Hepatocyte (in vitro differentiated cells): Measurements from ENCODE around the gene ARFRP1. TPM values are rescaled to one million over a fixed set of nuclear protein-coding genes. Genes with fewer than 3 reads are reported as not detected.

Experiments used
- DNase-seq: peaks from one replicate; pipeline ENCODE4 v3.0.0-alpha.2; 2016; ENCODE audit warnings: low spot score
- H2AFZ ChIP-seq: fragments of 200-600 bp; sonication (generic); 2 replicates; pipeline ENCODE4 v1.6.0; 2016; ENCODE audit warnings: antibody characterized with exemption, mild to moderate bottlenecking
- H3K27ac ChIP-seq: fragments of 200-600 bp; sonication (generic); 2 replicates; pipeline ENCODE4 v1.5.1; 2016; ENCODE audit warnings: mild to moderate bottlenecking
- H3K27me3 ChIP-seq: fragments of 200-600 bp; sonication (generic); 2 replicates; pipeline ENCODE4 v1.6.1; 2016
- H3K36me3 ChIP-seq: fragments of 200-600 bp; sonication (generic); replicated peaks from 2 replicates; pipeline ENCODE4 v1.5.1; 2016; ENCODE audit warnings: low read depth; ENCODE audit not compliant: insufficient read depth
- H3K4me1 ChIP-seq: fragments of 200-600 bp; sonication (generic); 2 replicates; pipeline ENCODE4 v1.5.1; 2016; ENCODE audit warnings: mild to moderate bottlenecking, moderate library complexity; ENCODE audit not compliant: insufficient read depth
- H3K4me2 ChIP-seq: fragments of 200-600 bp; sonication (generic); 2 replicates; pipeline ENCODE4 v1.6.0; 2016
- H3K4me3 ChIP-seq: fragments of 200-600 bp; sonication (generic); 2 replicates; pipeline ENCODE4 v1.5.1; 2016; ENCODE audit warnings: mild to moderate bottlenecking
- H3K79me2 ChIP-seq: fragments of 200-600 bp; sonication (generic); 2 replicates; pipeline ENCODE4 v1.6.0; 2017; ENCODE audit warnings: mild to moderate bottlenecking
- H3K9me2 ChIP-seq: fragments of 200-600 bp; sonication (generic); replicated peaks from 2 replicates; pipeline ENCODE4 v1.6.0; 2017; ENCODE audit warnings: mild to moderate bottlenecking; ENCODE audit not compliant: insufficient read depth
- H3K9me3 ChIP-seq: fragments of 200-600 bp; sonication (generic); 2 replicates; pipeline ENCODE4 v1.5.1; 2016; ENCODE audit warnings: low read depth, mild to moderate bottlenecking
- H4K20me1 ChIP-seq: fragments of 200-600 bp; sonication (generic); 2 replicates; pipeline ENCODE4 v1.6.0; 2016; ENCODE audit warnings: mild to moderate bottlenecking; ENCODE audit not compliant: insufficient read depth, poor library complexity, severe bottlenecking
- EZH2 ChIP-seq: fragments of 200-600 bp; sonication (generic); IDR thresholded peaks from 2 replicates; pipeline ENCODE4 v1.6.1; 2016; ENCODE audit warnings: antibody characterized with exemption, mild to moderate bottlenecking, borderline replicate concordance
- EZH2phosphoT487 ChIP-seq: fragments of 200-600 bp; sonication (generic); IDR thresholded peaks from one replicate; pipeline ENCODE4 v1.6.1; 2018; ENCODE audit warnings: antibody characterized with exemption, mild to moderate bottlenecking, low read depth, moderate library complexity; ENCODE audit not compliant: unreplicated experiment, severe bottlenecking
- WGBS: methylation state at CpG from one replicate; pipeline ENCODE4 v1.1.6; 2016; ENCODE audit warnings: low lambda C conversion rate; ENCODE audit errors: missing lambda C conversion rate; 5-methylcytosine and 5-hydroxymethylcytosine counted together
- polyA plus RNA-seq: library from polyadenylated mRNA; unstranded; fragments of >200 nt; fragmentation: Nextera tagmentation; extraction: Ambion mirVana; gene quantifications from 2 replicates; pipeline ENCODE4 v1.2.1, GENCODE V29; 2016
- total RNA-seq: library from RNA; depleted of rRNA; stranded (reverse); fragments of >200 nt; gene quantifications from 2 replicates; pipeline ENCODE4 v1.2.3, GENCODE V29; 2014
- TF ChIP-seq, protein P1 (sequence below): fragments of 200-600 bp; sonication (generic); IDR thresholded peaks from 2 replicates; pipeline ENCODE4 v1.5.1; 2016; ENCODE audit warnings: antibody characterized with exemption, mild to moderate bottlenecking; ENCODE audit not compliant: poor library complexity

Gene ARFRP1
- total and polyA plus RNA-seq, 2 experiments from 2014 or later = 31.5 to 38.0 TPM

DNA sequence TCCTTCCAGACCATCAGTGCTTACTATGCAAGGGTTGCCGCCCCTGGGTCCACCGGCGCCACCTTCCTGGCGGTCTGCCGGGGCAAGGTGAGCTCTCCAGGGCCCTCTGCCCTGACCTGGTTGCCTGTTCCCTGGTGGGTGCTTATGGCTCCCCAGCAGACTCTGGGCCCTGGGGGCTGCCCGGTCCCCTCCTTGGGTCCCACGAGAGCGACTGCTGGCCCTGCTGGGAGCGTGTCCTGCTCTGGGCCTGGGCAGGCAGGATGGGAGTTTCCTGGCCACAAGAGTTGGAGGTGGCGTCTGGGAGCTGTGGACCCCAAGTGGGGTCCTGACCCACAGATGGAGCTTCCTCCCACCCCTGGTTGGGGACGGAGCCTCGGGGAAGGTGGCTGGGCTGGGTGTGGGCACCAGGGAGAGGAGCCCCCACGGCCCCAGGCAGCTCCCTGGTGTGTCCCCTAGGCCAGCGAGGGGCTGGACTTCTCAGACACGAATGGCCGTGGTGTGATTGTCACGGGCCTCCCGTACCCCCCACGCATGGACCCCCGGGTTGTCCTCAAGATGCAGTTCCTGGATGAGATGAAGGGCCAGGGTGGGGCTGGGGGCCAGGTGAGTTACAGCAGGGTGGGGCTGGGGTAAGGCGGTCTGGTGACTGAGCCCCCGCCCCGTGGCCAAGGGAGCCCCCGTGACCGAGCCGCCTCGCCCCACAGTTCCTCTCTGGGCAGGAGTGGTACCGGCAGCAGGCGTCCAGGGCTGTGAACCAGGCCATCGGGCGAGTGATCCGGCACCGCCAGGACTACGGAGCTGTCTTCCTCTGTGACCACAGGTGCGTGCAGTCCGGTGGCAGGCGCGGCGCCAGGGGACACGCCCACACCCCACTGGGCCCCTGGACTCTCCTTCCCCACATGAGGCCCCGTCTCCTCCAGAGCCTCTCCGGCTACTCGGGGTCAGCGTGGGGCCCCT lies 18.5 kb downstream of the ARFRP1 start:
- H3K27ac ChIP-seq = no peak overlapping the region
- H3K4me2 ChIP-seq = no peak overlapping the region
- no peaks in the 10 kb centered on the region for H4K20me1 ChIP-seq
- H3K27me3 ChIP-seq = no peaks in the 10 kb centered on the region
- no peak overlapping the region for H2AFZ ChIP-seq
- TF ChIP-seq, protein P1, sequence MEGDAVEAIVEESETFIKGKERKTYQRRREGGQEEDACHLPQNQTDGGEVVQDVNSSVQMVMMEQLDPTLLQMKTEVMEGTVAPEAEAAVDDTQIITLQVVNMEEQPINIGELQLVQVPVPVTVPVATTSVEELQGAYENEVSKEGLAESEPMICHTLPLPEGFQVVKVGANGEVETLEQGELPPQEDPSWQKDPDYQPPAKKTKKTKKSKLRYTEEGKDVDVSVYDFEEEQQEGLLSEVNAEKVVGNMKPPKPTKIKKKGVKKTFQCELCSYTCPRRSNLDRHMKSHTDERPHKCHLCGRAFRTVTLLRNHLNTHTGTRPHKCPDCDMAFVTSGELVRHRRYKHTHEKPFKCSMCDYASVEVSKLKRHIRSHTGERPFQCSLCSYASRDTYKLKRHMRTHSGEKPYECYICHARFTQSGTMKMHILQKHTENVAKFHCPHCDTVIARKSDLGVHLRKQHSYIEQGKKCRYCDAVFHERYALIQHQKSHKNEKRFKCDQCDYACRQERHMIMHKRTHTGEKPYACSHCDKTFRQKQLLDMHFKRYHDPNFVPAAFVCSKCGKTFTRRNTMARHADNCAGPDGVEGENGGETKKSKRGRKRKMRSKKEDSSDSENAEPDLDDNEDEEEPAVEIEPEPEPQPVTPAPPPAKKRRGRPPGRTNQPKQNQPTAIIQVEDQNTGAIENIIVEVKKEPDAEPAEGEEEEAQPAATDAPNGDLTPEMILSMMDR = no peak
- TF ChIP-seq EZH2phosphoT487 = no peak
- TF ChIP-seq EZH2 = no peak
- no peaks in the 10 kb centered on the region for H3K9me3 ChIP-seq
- no peaks in the 10 kb centered on the region for H3K4me1 ChIP-seq
- no peak overlapping the region for H3K4me3 ChIP-seq
- no peaks in the 10 kb centered on the region for H3K36me3 ChIP-seq
- 96% methylated on average over 22 of the region's 44 CpGs for WGBS
- H3K9me2 ChIP-seq = no peaks in the 10 kb centered on the region
- no peaks in the 10 kb centered on the region for H3K79me2 ChIP-seq
- no peak for DNase-seq

GRCh38 chr20:63688228-63689045 lies 19.3 kb downstream of the ARFRP1 start:
- TF ChIP-seq EZH2phosphoT487 = no peak
- TF ChIP-seq EZH2 = no peak
- TF ChIP-seq, protein P1 = no peak
- Histone ChIP-seq H3K9me3 (no peaks in the 10 kb centered on the region), H2AFZ (no peak overlapping the region), H4K20me1 (no peaks in the 10 kb centered on the region), H3K27ac (no peak overlapping the region), H3K9me2 (no peaks in the 10 kb centered on the region), H3K4me2 (no peak overlapping the region), H3K27me3 (no peaks in the 10 kb centered on the region), H3K4me1 (no peaks in the 10 kb centered on the region), H3K79me2 (no peaks in the 10 kb centered on the region), H3K36me3 (no peaks in the 10 kb centered on the region), H3K4me3 (no peak overlapping the region)
- 93% methylated on average over 31 of the region's 31 CpGs for WGBS
- no peak for DNase-seq

DNA sequence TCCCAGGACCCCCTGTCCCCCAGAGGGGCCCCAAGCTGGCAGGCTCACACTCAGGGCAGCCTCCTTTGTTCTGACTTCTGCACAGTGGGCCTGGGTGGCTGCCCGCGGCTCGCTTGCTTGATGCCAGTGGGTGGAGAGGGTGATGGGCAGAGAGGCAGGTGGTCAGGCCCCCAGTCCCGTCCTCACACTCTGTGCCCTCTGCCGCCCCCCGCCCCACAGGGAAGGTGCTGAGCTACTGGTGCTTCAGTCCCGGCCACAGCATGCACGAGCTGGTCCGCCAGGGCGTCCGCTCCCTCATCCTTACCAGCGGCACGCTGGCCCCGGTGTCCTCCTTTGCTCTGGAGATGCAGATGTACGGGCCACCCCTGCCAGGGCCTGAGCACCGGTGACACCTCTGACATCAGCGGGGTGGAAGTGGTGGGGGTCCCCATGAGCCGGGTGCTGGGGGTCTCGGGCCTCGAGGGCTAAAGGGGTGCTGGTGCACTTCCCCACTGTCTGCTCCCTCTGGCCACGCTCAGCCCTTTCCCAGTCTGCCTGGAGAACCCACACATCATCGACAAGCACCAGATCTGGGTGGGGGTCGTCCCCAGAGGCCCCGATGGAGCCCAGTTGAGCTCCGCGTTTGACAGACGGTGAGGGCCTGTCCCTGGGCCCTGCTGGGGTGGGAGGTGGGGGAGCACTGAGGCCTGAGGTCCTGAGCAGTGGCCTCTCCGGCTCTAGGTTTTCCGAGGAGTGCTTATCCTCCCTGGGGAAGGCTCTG lies 20.2 kb downstream of the ARFRP1 start:
- Histone ChIP-seq H4K20me1 (no peaks in the 10 kb centered on the region), H3K36me3 (no peaks in the 10 kb centered on the region), H3K4me2 (no peak overlapping the region), H3K9me2 (no peaks in the 10 kb centered on the region), H2AFZ (no peak overlapping the region), H3K27ac (no peak overlapping the region), H3K4me3 (no peak overlapping the region), H3K4me1 (peaks cover 3% of the 10 kb centered on the region), H3K27me3 (no peaks in the 10 kb centered on the region), H3K9me3 (no peaks in the 10 kb centered on the region), H3K79me2 (no peaks in the 10 kb centered on the region)
- no peak for TF ChIP-seq EZH2
- no peak for TF ChIP-seq EZH2phosphoT487
- TF ChIP-seq, protein P1 = no peak
- DNase-seq = no peak
- 93% methylated on average over 23 of the region's 29 CpGs for WGBS
